Neural cell (in vitro differentiated cells): ENCODE results near the gene PRDX1. TPM values are rescaled to one million over a fixed set of nuclear protein-coding genes. Genes with fewer than 3 reads are reported as not detected.
A peak's percentile ranks its signal among the peaks of the same experiment; 100 is the strongest.

Experiments
- H2AFZ ChIP-seq: fragments of 200-600, 300-800 bp; sonication (generic), shearing (Covaris generic); 2 replicates; pipeline ENCODE4 v1.6.0; 2014; ENCODE audit warnings: low read depth, mild to moderate bottlenecking, antibody characterized with exemption, low read length, moderate library complexity
- H3F3A ChIP-seq: fragments of 200-600 bp; shearing (Covaris generic); 2 replicates; pipeline ENCODE4 v1.6.1; 2016; ENCODE audit warnings: mild to moderate bottlenecking, moderate library complexity, mixed read lengths, antibody characterized with exemption, low read length; ENCODE audit not compliant: insufficient read depth, poor library complexity, severe bottlenecking
- H3K27ac ChIP-seq: fragments of 200-600, 300-800 bp; sonication (generic), shearing (Covaris generic); 2 replicates; pipeline ENCODE4 v1.5.1; 2014; ENCODE audit warnings: mild to moderate bottlenecking, low read length, moderate library complexity
- H3K27me3 ChIP-seq: fragments of 300-800, 200-600 bp; sonication (generic), shearing (Covaris generic); 2 replicates; pipeline ENCODE4 v1.6.0; 2014; ENCODE audit warnings: mild to moderate bottlenecking, low read depth, low read length, moderate library complexity; ENCODE audit not compliant: insufficient read depth
- H3K36me3 ChIP-seq: fragments of 300-800, 200-600 bp; sonication (generic), shearing (Covaris generic); 2 replicates; pipeline ENCODE4 v1.5.1; 2014; ENCODE audit warnings: mild to moderate bottlenecking, antibody characterized with exemption, low read length, moderate library complexity; ENCODE audit not compliant: insufficient read depth
- H3K4me2 ChIP-seq: fragments of 300-800, 200-600 bp; sonication (generic), shearing (Covaris generic); 2 replicates; pipeline ENCODE4 v1.6.0; 2014; ENCODE audit warnings: mild to moderate bottlenecking, low read length
- H3K4me3 ChIP-seq: fragments of 300-800, 200-600 bp; sonication (generic), shearing (Covaris generic); 2 replicates; pipeline ENCODE4 v1.5.1; 2014; ENCODE audit warnings: mild to moderate bottlenecking, low read length, moderate library complexity
- H3K79me2 ChIP-seq: fragments of 200-600 bp; shearing (Covaris generic); replicated peaks from 2 replicates; pipeline ENCODE4 v1.6.0; 2014; ENCODE audit warnings: mild to moderate bottlenecking, low read length, moderate library complexity; ENCODE audit not compliant: insufficient read depth
- H3K9ac ChIP-seq: fragments of 300-800, 200-600 bp; sonication (generic), shearing (Covaris generic); 2 replicates; pipeline ENCODE4 v1.6.1; 2016; ENCODE audit warnings: mild to moderate bottlenecking, low read length, mixed read lengths
- H3K9me2 ChIP-seq: fragments of 200-600 bp; shearing (Covaris generic); 2 replicates; pipeline ENCODE4 v1.6.1; 2016; ENCODE audit warnings: mild to moderate bottlenecking, low read length, mixed read lengths; ENCODE audit not compliant: insufficient read depth
- H3K9me3 ChIP-seq: fragments of 200-600, 300-800 bp; sonication (generic), shearing (Covaris generic); 2 replicates; pipeline ENCODE4 v1.6.1; 2016; ENCODE audit warnings: mild to moderate bottlenecking, mixed run types, low read length, moderate library complexity, mixed read lengths
- H4K20me1 ChIP-seq: fragments of 200-600 bp; shearing (Covaris generic); 2 replicates; pipeline ENCODE4 v1.6.1; 2016; ENCODE audit warnings: mild to moderate bottlenecking, mixed run types; ENCODE audit not compliant: insufficient read depth
- CTCF ChIP-seq: fragments of 450-650 bp; IDR thresholded peaks from 2 replicates; pipeline ENCODE4 v1.5.1; 2014; ENCODE audit warnings: antibody characterized with exemption, mild to moderate bottlenecking, moderate library complexity; ENCODE audit not compliant: poor library complexity, severe bottlenecking
- EP300 ChIP-seq: fragments of 450-650 bp; conservative IDR thresholded peaks from 2 replicates; pipeline ENCODE4 v1.6.1; 2014; ENCODE audit warnings: antibody characterized with exemption, mild to moderate bottlenecking, moderate library complexity; ENCODE audit not compliant: poor library complexity, severe bottlenecking
- EZH2 ChIP-seq: fragments of 200-600, 300-800 bp; shearing (Covaris generic), sonication (generic); IDR thresholded peaks from 2 replicates; pipeline ENCODE4 v1.6.1; 2014; ENCODE audit warnings: antibody characterized with exemption, low read length, borderline replicate concordance, mild to moderate bottlenecking; ENCODE audit not compliant: insufficient read depth, poor library complexity, severe bottlenecking
- MXI1 ChIP-seq: fragments of 450-650 bp; conservative IDR thresholded peaks from 2 replicates; pipeline ENCODE4 v1.6.1; 2014; ENCODE audit warnings: antibody characterized with exemption, mild to moderate bottlenecking; ENCODE audit not compliant: poor library complexity, severe bottlenecking
- POLR2AphosphoS5 ChIP-seq: IDR thresholded peaks from 2 replicates; pipeline ENCODE4 v1.6.1; 2012
- RAD21 ChIP-seq: fragments of 450-650 bp; conservative IDR thresholded peaks from 2 replicates; pipeline ENCODE4 v1.6.1; 2014; ENCODE audit warnings: antibody characterized with exemption, mild to moderate bottlenecking, moderate library complexity
- REST ChIP-seq: IDR thresholded peaks from 2 replicates; pipeline ENCODE4 v1.6.1; 2012; ENCODE audit warnings: borderline replicate concordance
- SMC3 ChIP-seq: fragments of 450-650 bp; conservative IDR thresholded peaks from 2 replicates; pipeline ENCODE4 v1.6.1; 2014; ENCODE audit warnings: antibody characterized with exemption, mild to moderate bottlenecking, moderate library complexity; ENCODE audit not compliant: poor library complexity
- TAF1 ChIP-seq: IDR thresholded peaks from 2 replicates; pipeline ENCODE4 v1.6.1; 2012; ENCODE audit warnings: low read depth
- polyA plus RNA-seq: library from polyadenylated mRNA; depleted of rRNA; stranded (reverse); fragments of >200 nt; gene quantifications from 2 replicates; pipeline ENCODE4 v1.2.3, GENCODE V29; 2014

Gene PRDX1
- polyA plus RNA-seq, 1 donor from 2014 or later: 304 TPM

GRCh38 chr1:45490626-45491486 lies 30.8 kb downstream of the PRDX1 start, which contains the start of gene TESK2:
TESK2 (minus strand) TSS chr1:45491163; CDS start chr1:45457785, 33,378 bp downstream.
- Histone ChIP-seq H3K9me3 (no peaks in the 10 kb centered on the region), H3K79me2 (no peaks in the 10 kb centered on the region), H3K9ac (peak within 1 kb of the TSS; percentile 58), H2AFZ (peak within 1 kb of the TSS; percentile 57), H4K20me1 (no peaks in the 10 kb centered on the region), H3K27me3 (peaks cover 27% of the 10 kb centered on the region), H3K4me2 (peak within 1 kb of the TSS; percentile 54), H3K27ac (no peak within 1 kb of the TSS), H3K9me2 (no peaks in the 10 kb centered on the region), H3K4me3 (peak within 1 kb of the TSS; percentile 77), H3K36me3 (no peaks in the 10 kb centered on the region), H3F3A (no peaks in the 10 kb centered on the region)
- TF ChIP-seq SMC3: peak; percentile 40
- TF ChIP-seq EP300: peak; percentile 23
- TF ChIP-seq POLR2AphosphoS5: no peak
- peak; percentile 16 for TF ChIP-seq REST
- TF ChIP-seq RAD21: peak; percentile 47
- no peak for TF ChIP-seq EZH2
- TF ChIP-seq CTCF: peak; percentile 47
- peak; percentile 52 for TF ChIP-seq MXI1
- TF ChIP-seq TAF1: peak; percentile 32

DNA sequence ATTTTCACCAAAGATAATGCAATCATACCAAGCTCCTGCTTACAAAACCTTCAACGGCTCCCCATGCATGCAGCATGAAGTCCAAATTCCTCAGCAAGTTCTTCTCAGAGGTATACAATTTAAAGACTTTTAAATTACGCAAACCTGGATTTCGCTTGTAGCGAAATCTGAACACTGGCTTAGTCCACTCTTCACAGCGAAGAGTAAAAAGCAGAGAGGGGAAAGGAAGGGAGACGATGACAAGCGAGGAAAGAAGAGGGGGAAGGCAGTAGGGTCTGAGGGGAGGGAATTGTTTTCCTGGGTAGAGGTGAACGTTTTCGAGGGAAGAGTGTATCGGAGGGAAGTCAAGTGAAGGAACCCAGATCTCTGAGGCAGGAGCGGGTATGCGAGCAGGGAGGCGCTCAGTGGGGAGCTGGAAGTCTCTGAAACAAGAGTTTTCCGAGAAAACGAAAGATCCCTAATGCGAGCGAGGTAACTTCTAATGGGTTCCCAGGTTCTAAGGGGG lies 31.5 kb downstream of the PRDX1 start:
- H3F3A ChIP-seq: no peaks in the 10 kb centered on the region
- no peaks in the 10 kb centered on the region for H3K9me2 ChIP-seq
- peak overlapping the region; percentile 57 for H2AFZ ChIP-seq
- H3K4me2 ChIP-seq: peak overlapping the region; percentile 54
- H3K9me3 ChIP-seq: no peaks in the 10 kb centered on the region
- no peaks in the 10 kb centered on the region for H4K20me1 ChIP-seq
- H3K27me3 ChIP-seq: peaks cover 27% of the 10 kb centered on the region
- no peak overlapping the region for H3K27ac ChIP-seq
- peak overlapping the region; percentile 58 for H3K9ac ChIP-seq
- H3K79me2 ChIP-seq: no peaks in the 10 kb centered on the region
- TF ChIP-seq POLR2AphosphoS5 (no peak), TAF1 (no peak), MXI1 (no peak), SMC3 (no peak), EP300 (no peak), REST (no peak), EZH2 (no peak), CTCF (no peak), RAD21 (no peak)
- peak overlapping the region; percentile 77 for H3K4me3 ChIP-seq
- H3K36me3 ChIP-seq: no peaks in the 10 kb centered on the region
